Activated CD4-positive, alpha-beta T cell treated with anti-CD3 and anti-CD28 coated beads for 4 hours (primary cell): ENCODE data around the gene OR2A14.
"Not testable (repeated sequence)": the region's sequence is repeated elsewhere in the genome, so short reads cannot be mapped to it uniquely, and the experiment has no call there.

ENCODE experiments used
- DNase-seq, 2 donors: peaks; one replicate each; pipeline ENCODE4 v3.0.0-alpha.2; 2020

Gene OR2A14, protein sequence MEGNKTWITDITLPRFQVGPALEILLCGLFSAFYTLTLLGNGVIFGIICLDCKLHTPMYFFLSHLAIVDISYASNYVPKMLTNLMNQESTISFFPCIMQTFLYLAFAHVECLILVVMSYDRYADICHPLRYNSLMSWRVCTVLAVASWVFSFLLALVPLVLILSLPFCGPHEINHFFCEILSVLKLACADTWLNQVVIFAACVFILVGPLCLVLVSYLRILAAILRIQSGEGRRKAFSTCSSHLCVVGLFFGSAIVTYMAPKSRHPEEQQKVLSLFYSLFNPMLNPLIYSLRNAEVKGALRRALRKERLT

DNA sequence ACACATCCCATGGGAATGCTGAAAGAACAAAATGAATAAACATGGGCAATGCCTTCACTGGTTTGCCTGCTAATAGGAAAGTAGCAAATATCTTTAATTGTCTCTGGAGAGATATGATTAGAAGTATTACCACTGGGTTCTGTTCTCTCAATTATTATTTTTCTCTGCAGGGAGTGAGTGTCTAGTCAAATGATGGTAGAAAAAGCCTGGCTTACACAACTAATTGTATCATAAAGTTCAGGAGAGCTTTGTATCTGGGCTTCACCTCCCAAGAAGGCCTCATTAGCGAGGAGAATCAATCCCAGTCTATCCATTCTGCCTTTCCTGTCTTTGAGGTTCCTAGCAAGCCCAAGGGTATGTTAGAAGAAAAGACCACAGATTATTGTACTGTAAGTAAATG lies at the start of gene OR2A14:
TSS of gene OR2A14 (plus strand) at position 301 of the 400 bp plus-strand sequence. CDS start 5,937 bp downstream, outside the sequence.
- DNase-seq: no peak

DNA sequence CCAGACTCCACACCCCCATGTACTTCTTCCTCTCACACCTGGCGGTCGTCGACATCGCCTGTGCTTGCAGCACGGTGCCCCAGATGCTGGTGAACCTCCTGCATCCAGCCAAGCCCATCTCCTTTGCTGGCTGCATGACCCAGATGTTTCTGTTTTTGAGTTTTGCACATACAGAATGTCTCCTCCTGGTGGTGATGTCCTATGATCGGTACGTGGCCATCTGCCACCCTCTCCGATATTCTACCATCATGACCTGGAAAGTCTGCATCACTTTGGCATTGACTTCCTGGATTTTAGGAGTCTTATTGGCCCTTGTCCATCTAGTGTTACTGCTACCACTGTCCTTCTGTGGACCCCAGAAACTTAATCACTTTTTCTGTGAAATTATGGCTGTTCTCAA lies 48.6 kb upstream of the OR2A14 start:
- no peak for DNase-seq

DNA sequence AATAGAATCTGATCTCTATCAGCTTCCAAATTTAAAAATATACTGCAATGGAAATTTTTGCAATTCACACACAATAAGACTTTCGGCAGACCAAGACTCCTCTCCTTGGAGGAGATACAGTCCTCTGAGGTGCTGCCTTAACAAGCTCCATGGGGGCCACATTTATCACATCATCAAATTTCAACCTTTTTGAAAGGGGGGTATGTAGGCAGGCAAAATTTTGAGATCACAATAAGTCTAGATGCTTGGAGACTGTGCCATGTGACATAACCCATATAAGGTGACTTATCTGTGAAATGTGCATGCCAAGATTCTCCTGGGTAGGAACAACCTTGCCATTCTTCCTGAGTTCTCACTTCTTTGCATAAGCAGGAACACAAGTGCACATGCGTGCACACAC lies 37.0 kb upstream of the OR2A14 start, which contains the start of gene OR2A12:
TSS of gene OR2A12 (plus strand) at position 301 of the 400 bp plus-strand sequence. CDS start 8,830 bp downstream, outside the sequence.
- DNase-seq: no peak

DNA sequence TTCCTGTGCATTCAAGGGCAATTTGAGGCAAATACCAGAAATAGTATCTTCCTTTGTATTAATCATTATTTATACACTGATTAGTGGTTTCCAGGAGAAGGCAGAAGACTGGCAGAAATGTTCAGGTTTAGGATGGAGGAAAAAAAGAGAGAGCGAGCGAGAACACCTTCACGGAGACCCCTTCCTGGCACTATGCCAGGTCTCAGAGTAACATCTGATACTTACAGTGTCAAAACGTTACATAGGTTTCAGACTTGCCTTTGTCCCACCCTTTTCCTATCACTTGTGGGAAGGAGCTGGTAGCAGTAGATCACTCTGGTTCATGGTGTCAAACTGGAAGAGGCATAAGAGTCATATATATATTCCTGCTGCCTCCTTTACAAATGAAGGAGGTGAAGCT lies 36.2 kb upstream of the OR2A14 start:
- DNase-seq: no peak

DNA sequence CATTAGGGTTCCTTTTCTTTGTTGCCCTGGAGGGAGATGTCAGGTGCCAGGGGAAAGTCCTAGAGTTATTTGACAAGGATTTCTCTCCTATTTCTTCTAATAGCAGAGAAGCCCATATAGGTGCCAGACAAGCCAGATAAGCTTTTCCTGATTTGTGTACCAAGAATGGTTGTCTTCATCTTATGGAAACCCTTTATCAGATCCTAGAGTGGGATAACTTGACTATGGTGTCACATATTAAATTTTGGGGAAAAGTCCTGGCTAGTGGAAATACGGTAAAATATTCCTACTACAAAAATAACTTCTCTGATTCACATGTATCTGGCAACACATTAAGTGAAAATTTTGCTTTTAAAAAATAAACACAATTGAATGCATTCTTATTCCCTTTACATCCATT lies 35.7 kb upstream of the OR2A14 start:
- DNase-seq: no peak

DNA sequence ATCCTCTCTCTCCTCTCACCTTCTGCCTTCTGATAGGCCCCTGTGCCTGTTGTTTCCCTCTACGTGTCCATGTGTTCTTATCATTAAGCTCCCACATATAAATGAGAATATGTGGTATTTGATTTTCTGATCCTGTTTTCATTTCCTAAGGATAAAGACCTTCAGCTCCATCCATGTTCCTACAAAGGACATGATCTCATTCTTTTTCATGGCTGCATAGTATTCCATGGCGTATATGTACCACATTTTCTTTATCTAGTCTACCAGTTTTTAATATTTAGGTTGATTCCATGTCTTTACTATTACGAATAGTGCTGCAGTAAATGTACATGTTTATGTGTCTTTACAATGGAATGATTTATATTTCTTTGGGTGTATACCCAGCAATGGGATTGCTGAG lies 32.3 kb upstream of the OR2A14 start:
- DNase-seq: no peak

DNA sequence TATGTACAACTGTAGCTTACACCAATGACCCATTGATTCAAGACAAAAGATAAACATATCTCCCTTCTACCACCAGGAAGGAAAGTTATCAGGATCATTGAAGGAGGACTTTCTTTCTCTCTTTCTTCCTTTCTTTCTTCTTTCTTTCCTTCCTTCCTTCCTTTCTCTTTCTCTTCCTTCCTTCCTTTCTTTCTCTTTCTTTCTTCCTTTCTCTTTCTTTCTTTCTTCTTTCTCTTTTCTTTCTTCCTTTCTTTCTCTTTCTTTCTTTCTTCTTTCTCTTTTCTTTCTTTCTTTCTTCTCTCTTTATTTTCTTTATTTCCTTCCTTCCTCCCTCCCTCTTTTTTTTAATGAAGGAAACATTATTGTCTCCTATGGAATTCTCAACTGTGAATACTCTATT lies 24.2 kb upstream of the OR2A14 start:
- no peak for DNase-seq

DNA sequence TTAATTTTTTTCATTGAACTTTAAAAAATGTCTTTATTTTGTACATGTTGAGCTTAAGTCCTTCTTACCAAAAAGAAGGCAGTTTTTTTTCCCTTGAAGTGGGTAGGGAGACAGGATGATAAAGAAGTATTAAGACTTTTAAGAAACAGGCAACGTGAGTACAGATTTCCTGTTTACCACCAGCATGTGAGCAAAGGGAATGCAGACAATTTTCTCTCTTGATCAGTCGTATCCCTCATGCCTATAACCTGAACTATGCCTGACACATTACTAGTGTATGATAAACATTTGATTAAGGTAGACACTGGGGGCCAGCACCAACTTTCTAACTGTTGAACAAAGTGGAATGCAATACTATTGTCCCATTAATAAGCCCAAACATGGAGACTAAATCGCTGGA lies 22.4 kb upstream of the OR2A14 start:
- no peak for DNase-seq

DNA sequence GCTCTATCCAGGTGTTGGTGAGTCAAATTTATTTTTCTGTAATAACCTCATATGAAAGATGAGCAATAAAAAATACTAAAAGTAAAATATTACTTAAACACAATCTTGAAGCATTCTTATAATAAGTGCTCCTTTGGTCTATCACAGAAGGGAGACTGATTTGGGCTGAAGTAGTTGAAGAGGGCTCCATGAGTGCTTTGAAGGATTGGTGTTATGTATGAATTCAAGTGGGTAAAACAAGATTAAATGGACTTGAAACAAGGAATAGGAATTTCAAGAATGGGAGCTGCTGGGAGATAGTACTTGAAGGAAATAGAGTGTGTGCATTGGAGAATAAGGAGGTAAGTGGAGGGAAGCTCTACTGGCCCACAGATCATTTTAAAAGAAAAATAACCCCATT lies 20.9 kb upstream of the OR2A14 start:
- DNase-seq: no peak

DNA sequence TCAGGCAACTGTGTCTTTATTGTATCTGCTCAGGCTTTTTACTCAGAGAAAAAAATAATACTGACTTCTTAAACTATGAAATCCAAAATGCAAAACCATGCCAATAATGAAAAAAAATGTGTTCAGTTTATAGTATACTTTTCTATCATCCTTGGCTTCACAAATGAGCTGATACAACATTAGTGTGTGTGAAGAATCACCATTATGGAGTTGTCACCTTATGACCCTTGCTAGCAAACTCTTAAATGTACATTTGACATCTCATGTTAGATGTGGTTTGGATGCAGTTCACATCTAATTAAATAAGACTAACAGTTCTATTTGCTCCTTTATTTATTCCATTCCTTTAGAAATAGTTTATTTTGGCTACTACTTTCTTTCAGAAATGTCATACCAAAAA lies 17.8 kb upstream of the OR2A14 start:
- DNase-seq: no peak

DNA sequence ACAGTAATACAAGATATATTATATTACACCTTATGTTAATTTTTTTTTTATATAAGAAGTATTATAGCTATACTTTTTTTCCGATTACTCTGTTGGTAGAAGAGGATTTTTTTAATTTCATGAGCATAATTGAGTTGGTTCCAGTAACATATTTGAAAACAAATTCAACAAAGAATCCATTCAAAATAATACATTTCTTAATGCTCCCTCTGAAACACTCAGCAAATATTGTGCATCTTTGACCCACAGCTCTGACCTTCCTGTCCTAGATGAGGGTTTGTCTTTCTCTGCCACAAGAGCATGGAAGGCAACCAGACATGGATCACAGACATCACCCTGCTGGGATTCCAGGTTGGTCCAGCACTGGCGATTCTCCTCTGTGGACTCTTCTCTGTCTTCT lies 13.7 kb upstream of the OR2A14 start, which contains the start of gene OR2A2:
TSS of gene OR2A2 (plus strand) at position 301 of the 400 bp plus-strand sequence. CDS start at position 301, 0 bp downstream.
- no peak for DNase-seq

DNA sequence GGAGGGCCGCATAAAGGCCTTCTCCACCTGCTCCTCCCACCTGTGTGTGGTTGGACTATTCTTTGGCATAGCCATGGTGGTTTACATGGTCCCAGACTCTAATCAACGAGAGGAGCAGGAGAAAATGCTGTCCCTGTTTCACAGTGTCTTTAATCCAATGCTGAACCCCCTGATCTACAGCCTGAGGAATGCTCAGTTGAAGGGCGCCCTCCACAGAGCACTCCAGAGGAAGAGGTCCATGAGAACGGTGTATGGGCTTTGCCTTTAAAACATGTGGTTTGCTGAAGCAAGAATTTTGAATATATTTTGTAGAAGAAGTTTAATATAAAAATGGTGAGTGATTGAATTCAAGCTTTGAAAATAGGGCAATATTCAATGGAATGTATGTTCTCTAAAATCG lies 12.7 kb upstream of the OR2A14 start:
- no peak for DNase-seq

DNA sequence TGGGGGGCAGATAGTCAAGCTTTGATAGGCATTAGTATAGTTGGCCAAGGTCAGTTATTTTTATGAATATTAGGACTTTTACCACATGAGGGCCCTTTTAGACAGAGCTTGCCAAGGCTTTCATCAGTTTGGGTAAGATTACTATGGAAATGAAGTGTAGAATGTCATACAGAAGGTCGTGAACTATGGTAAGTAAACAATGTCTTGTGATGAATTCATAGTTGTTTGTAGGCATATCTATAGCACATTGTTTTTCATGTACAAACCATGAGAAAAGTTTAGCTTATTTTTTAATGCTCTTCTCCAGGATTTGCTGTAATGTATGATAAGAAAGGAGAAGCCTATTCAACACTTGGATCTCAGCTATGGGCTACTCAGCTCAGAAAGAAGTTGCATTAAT lies 9.3 kb upstream of the OR2A14 start:
- DNase-seq: no peak

DNA sequence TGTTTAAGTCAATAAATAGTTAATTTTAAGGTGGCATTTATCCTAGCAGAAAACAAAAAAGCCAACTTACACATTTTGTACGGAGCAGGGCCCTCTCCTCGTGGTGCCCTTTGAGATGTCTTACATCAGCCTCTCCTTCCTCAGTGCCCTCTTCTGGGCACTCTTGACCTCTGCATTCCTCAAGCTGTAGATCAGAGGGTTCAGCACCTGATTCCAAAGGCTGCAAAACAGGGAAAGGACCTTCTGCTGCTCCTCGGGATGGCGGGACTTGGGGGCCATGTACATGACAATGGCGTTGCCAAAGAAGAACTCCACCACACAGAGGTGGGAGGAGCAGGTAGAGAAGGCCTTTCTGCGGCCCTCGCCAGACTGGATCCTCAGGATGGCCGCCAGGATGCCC lies 4.6 kb upstream of the OR2A14 start:
- no peak for DNase-seq

DNA sequence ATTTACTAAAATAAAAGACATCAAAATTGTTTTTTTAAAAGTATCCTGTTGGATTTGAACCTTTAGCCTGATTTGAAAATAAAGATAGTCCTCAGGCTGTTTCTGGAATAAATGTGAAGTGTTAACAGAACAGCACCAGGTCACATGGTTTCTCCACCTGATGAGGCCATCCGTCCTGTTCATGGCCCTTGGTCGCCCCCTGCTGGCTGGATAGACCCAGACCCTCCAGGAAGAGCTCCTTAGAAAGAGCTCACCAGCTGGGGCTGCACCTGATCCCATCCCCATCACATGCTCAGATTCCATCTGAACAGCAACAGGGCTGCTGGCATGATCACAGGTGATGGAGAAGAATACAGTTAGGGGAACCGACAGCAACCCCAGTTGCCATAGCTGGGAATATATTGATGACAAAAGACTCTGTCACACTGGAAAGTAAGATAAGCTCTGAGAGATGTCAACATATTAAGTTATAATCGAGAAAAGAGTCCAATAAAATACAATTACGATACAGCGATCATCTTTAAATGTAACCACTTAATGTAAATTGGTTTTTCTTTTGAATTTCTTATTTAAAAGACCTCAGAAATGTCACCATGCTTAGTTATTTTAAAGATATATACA lies 4.8 kb downstream of the OR2A14 start:
- DNase-seq: peak; percentile 83 to 88

DNA sequence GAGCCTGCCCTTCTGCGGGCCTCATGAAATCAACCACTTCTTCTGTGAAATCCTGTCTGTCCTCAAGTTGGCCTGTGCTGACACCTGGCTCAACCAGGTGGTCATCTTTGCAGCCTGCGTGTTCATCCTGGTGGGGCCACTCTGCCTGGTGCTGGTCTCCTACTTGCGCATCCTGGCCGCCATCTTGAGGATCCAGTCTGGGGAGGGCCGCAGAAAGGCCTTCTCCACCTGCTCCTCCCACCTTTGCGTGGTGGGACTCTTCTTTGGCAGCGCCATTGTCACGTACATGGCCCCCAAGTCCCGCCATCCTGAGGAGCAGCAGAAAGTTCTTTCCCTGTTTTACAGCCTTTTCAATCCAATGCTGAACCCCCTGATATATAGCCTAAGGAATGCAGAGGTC lies 6.6 kb downstream of the OR2A14 start:
- not testable (repeated sequence) for DNase-seq

DNA sequence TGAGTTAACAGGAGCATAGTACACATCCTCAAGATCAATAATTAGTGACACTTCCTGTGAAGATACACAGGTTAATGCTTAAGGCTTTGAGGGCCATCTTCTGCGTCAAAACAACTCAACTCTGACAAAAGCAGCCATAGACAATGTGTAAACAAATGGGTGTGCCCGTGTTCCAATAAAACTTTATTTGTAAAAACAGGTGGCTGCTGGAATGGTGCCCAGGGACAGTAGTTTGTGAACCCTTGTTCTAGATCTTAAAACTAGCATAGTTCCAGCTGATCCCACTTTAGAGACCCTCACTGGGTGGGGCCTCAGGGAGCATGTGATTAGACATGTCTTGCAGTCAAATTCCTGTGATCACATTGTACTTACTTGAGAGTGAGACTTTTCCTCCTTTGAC lies 7.8 kb downstream of the OR2A14 start:
- DNase-seq: no peak

DNA sequence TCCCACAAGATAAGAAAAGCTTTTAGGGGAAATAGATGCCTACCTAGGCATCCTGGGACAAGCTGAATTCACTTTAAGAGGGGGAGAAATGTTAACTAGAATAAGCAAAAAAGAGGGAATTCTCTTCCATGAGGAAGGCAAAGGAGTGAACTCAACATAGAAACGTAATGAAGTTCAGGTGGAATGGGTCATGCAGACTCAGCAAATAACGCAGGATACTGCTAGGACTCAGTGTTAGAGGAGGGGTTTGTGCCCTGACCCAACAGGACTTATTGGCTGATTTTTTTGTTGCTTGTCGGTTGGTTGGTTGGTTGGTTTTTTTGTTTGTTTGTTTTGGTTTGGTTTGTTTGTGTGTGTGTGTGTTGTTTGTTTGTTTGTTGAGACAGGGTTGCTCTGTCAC lies 9.3 kb downstream of the OR2A14 start:
- no peak for DNase-seq

DNA sequence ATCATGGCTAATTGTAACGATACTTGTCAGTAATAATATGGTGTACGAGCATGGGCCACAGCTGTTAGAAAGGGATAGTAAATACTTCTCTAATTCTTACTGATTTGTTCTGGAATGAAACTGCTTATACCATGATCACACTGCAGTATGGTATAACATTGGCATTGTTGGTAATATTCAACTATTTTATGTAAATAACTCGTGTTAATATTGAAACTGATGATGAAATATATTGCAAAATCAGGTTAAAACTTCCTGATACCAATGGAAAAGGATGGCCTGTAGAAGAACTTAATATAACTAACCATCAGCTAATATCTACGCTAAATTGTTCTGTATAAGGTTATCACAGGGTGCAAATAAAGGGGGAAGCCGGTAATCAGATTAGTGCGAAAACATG lies 10.3 kb downstream of the OR2A14 start:
- no peak for DNase-seq

DNA sequence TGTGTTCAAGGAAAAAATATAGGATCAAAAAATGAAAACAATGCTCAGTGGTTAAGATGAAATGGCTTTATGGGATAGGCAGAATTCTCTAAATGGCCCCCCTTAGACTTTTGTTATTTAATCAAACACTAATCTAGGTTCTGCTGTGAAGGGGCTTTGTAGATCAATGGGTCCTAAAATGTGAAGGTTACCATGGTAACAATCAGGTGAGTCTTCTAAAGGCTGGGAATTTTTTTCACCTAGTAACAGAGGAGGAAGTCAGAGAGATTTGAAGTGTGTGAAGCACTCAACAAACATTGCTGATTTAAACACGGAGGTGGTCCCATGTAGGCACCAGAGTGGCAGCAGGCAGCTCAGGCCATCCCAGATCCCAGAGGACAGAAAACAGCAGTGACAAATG lies 11.1 kb downstream of the OR2A14 start:
- no peak for DNase-seq

DNA sequence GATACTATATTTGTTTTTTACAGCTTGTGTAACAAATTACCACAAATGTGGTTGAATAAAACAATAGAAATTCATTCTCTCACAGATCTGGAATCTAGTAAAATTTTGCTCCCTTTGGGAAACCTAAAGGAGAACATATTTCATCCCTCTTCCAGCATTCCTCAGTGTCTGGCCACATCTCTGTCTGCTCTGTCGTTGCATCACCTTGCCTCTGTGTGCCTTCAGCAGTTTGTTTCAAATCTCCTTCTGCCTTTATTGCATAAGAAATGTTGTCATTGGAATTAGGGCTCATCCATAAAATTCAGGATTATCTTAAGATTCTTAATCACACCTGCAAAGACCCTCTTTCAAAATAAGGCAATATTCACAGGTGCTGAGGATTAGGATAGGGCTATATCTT lies 14.5 kb downstream of the OR2A14 start:
- DNase-seq: no peak

DNA sequence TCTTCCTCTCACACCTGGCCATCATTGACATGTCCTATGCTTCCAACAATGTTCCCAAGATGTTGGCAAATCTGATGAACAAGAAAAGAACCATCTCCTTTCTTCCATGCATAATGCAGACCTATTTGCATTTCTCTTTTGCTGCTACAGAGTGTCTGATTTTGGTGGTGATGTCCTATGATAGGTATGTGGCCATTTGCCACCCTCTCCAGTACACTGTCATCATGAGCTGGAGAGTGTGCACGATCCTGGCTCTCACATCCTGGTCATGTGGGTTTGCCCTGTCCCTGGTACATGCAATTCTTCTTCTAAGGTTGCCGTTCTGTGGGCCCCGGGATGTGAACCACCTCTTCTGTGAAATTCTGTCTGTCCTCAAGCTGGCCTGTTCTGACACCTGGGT lies 19.2 kb downstream of the OR2A14 start:
- no peak for DNase-seq

DNA sequence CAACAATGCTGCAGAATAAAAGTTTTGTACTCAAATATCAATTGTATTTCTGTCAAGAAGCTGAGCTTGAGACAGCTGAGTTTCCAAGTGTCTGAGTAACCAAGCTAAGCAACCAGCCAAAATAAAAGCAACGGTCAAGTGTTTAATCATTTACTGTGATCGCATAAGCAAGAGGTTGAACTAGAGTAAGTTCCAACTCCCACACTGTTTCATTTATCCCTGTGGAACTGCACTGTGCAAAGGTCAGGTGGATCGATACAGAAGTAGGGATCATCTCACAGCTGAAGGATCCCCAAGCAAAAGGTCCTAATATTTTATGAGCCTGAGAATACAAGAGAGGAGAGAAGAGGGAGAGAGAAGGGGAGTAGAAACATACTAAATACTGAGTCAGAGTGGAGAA lies 21.4 kb downstream of the OR2A14 start:
- no peak for DNase-seq

DNA sequence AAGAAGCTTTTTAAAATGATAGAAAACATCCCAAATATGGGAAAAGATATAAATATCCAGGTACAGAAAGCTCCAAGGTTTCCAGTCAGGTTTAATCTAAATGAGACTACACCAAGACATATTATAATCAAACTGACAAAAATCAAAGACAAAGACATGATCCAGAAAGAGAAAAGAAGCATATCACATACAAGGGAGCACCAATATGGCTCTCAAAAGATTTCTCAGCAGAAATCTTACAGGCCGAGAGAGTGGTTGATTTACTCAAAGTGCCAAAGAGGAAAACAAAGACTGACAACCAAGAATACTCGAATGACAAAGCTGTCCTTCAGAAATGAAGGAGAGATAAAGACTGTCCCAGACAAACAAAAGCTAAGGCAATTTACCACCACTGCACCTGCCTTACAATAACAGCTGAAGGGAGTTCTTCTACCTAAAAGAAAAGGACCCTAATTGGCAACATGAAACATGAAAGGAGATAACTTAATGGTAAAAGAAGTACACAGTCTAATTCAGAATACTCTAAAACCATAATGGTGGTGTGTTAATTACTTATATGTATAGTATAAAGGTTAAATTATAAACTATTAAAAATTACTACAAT lies 25.4 kb downstream of the OR2A14 start:
- no peak for DNase-seq
